K562 (cell line): ENCODE data around the gene TMEM89. TPM values are rescaled to one million over a fixed set of nuclear protein-coding genes. Genes with fewer than 3 reads are reported as not detected.

Experiments
- ATAC-seq: fragments of 200-7000 bp; cut with Tn5 transposase; 3 replicates; pipeline ENCODE4 v1.9.1; 2020; ENCODE audit warnings: moderate library complexity
- BruUV-seq: library from RNA; stranded (reverse); fragments of 400-500 nt; replicated peaks from 2 replicates; lab custom pipeline; 2021; lab: Mats Ljungman, UMichigan
- CTCF ChIA-PET: fragments of 300-600 bp; formaldehyde crosslinking; extraction: SDS; loops from one replicate; lab custom pipeline; 2021; ENCODE audit warnings: low intra/inter-chr PET ratio; lab: Yijun Ruan, JAX
- POLR2A ChIA-PET: fragments of 300-600, 350-650 bp; sonication (Branson Sonifier 250); formaldehyde crosslinking; extraction: SDS; loops from one replicate; lab custom pipeline; 2021; ENCODE audit warnings: antibody characterized with exemption, inconsistent platforms; lab: Yijun Ruan, JAX
- DNase-seq, 4 experiments: peaks; one replicate each; pipeline versions ENCODE4 v3.0.0 to v3.0.0-alpha.2; 2011 to 2018; ENCODE audit warnings: low spot score in 3 of 4, mixed read lengths in 3 of 4; ENCODE audit errors: extremely low read depth in 1 of 4
- FAIRE-seq: peaks from 2 replicates; lab custom pipeline; 2011; peaks lifted over from hg19 to GRCh38; lab: Jason Lieb, UNC
- H2AFZ ChIP-seq: 2 replicates; pipeline ENCODE4 v1.6.0; 2011; ENCODE audit warnings: low read depth, low read length, control low read depth, inconsistent platforms
- H3K27ac ChIP-seq: fragments of 200-600 bp; 3 replicates; pipeline ENCODE4 v1.8.0; 2011; ENCODE audit warnings: low read depth, mild to moderate bottlenecking, control low read depth, inconsistent platforms, low read length, moderate library complexity, mixed read lengths; ENCODE audit errors: extremely low read depth
- H3K27me3 ChIP-seq, 2 experiments: fragments of 300-600 bp in 1 of 2; 2 replicates in 1 of 2; 3 replicates in 1 of 2; pipeline versions ENCODE4 v1.6.0 to v1.8.0; 2011; ENCODE audit warnings: inconsistent platforms in 2 of 2, low read length in 2 of 2, mild to moderate bottlenecking in 1 of 2, mixed read lengths in 1 of 2, moderate library complexity in 1 of 2; ENCODE audit not compliant: control insufficient read depth in 2 of 2, insufficient read depth in 2 of 2
- H3K36me3 ChIP-seq: fragments of 300-600 bp; 3 replicates; pipeline ENCODE4 v1.8.0; 2011; ENCODE audit warnings: mild to moderate bottlenecking, low read length, inconsistent platforms; ENCODE audit not compliant: control insufficient read depth, insufficient read depth
- H3K4me1 ChIP-seq, 2 experiments: fragments of 200-600 bp in 1 of 2; replicated peaks in 1 of 2; 2 replicates in 1 of 2; 3 replicates in 1 of 2; pipeline versions ENCODE4 v1.5.1 to v1.8.0; 2011; ENCODE audit warnings: inconsistent platforms in 2 of 2, low read length in 2 of 2, mild to moderate bottlenecking in 1 of 2, mixed read lengths in 1 of 2, moderate library complexity in 1 of 2; ENCODE audit not compliant: control insufficient read depth in 2 of 2, insufficient read depth in 2 of 2
- H3K4me2 ChIP-seq: 2 replicates; pipeline ENCODE4 v1.6.1; 2011; ENCODE audit warnings: low read length, control low read depth, inconsistent platforms, mixed read lengths; ENCODE audit not compliant: insufficient read depth
- H3K4me3 ChIP-seq: fragments of 200-600 bp; sonication (generic), shearing (Covaris generic); 2 replicates; pipeline ENCODE4 v1.5.1; 2016; ENCODE audit warnings: control low read depth, inconsistent platforms
- H3K79me2 ChIP-seq: fragments of 200-600 bp; 3 replicates; pipeline ENCODE4 v1.8.0; 2011; ENCODE audit warnings: low read length, inconsistent platforms; ENCODE audit not compliant: control insufficient read depth, insufficient read depth
- H3K9ac ChIP-seq, 2 experiments: 2 replicates each; pipeline versions ENCODE4 v1.6.0 to v1.6.1; 2011; ENCODE audit warnings: low read depth in 2 of 2, low read length in 2 of 2, control low read depth in 1 of 2, inconsistent platforms in 1 of 2, mild to moderate bottlenecking in 1 of 2, mixed read lengths in 1 of 2; ENCODE audit not compliant: insufficient read depth in 1 of 2
- H3K9me1 ChIP-seq: one replicate; pipeline ENCODE4 v1.6.0; 2011; ENCODE audit warnings: inconsistent platforms, mild to moderate bottlenecking, low read length, moderate library complexity; ENCODE audit not compliant: control insufficient read depth, insufficient read depth
- H3K9me3 ChIP-seq: replicated peaks from 2 replicates; pipeline ENCODE4 v1.5.1; 2011; ENCODE audit warnings: low read depth, low read length, inconsistent platforms; ENCODE audit not compliant: control insufficient read depth, insufficient read depth
- H4K20me1 ChIP-seq: replicated peaks from 2 replicates; pipeline ENCODE4 v1.6.1; 2011; ENCODE audit warnings: low read length, inconsistent platforms, mixed read lengths; ENCODE audit not compliant: control insufficient read depth, insufficient read depth
- FOSL1 ChIP-seq: fragments of 200-800 bp; sonication (Bioruptor generic); conservative IDR thresholded peaks from 2 replicates; pipeline ENCODE4 v1.6.1; 2016; ENCODE audit warnings: missing genetic modification characterization, missing compliant biosample characterization
- FOXJ2 ChIP-seq: fragments of 200-800 bp; sonication (Bioruptor generic); IDR thresholded peaks from 2 replicates; pipeline ENCODE4 v1.6.1; 2016; ENCODE audit warnings: missing genetic modification characterization, missing compliant biosample characterization
- HIVEP1 ChIP-seq: fragments of 250-450 bp; sonication (Bioruptor Pico); IDR thresholded peaks from 2 replicates; pipeline ENCODE4 v1.4.0; 2020; ENCODE audit warnings: mild to moderate bottlenecking
- MEF2A ChIP-seq: IDR thresholded peaks from 2 replicates; pipeline ENCODE4 v1.6.1; 2011; ENCODE audit warnings: low read depth, mild to moderate bottlenecking, low read length, moderate library complexity; ENCODE audit not compliant: control insufficient read depth
- NONO ChIP-seq, 2 experiments: fragments of 200-400 bp in 1 of 2; fragments of 450-650 bp in 1 of 2; formaldehyde crosslinking in 1 of 2; IDR thresholded peaks; 2 replicates each; pipeline ENCODE4 v1.6.1; 2017; ENCODE audit warnings: low read depth in 2 of 2, mild to moderate bottlenecking in 2 of 2, moderate library complexity in 2 of 2, low read length in 1 of 2
- POLR2AphosphoS5 ChIP-seq: IDR thresholded peaks from 2 replicates; pipeline ENCODE4 v1.6.1; 2011; ENCODE audit warnings: mild to moderate bottlenecking, low read depth, low read length, moderate library complexity; ENCODE audit not compliant: control insufficient read depth, insufficient read depth
- SMAD4 ChIP-seq: fragments of 250-450 bp; sonication (Bioruptor Pico); conservative IDR thresholded peaks from 2 replicates; pipeline ENCODE4 v1.8.0; 2021; ENCODE audit warnings: inconsistent platforms, mild to moderate bottlenecking, moderate library complexity
- ZNF551 ChIP-seq: fragments of 250-450 bp; sonication (Bioruptor Pico); IDR thresholded peaks from 2 replicates; pipeline ENCODE4 v1.5.0; 2021; ENCODE audit warnings: mild to moderate bottlenecking, moderate library complexity
- WGBS: fragments of 100-300 bp; shearing (Covaris generic); methylation state at CpG from one replicate; pipeline ENCODE4 v1.1.6; 2016; ENCODE audit warnings: low coverage, mixed read lengths; ENCODE audit not compliant: insufficient coverage; ENCODE audit errors: missing lambda C conversion rate; 5-methylcytosine and 5-hydroxymethylcytosine counted together
- in situ Hi-C: fragments of 300-500 bp; cut with MboI; formaldehyde crosslinking; loops from 4 replicates; pipeline ENCODE4 v1.15.0; 2018; ENCODE audit warnings: inconsistent platforms, mixed read lengths
- intact Hi-C: fragments of 100-400 bp; cut with micrococcal nuclease; formaldehyde crosslinking; loops from 2 replicates; pipeline ENCODE4 v1.14.2; 2022
- polyA plus RNA-seq, 8 experiments: library from polyadenylated mRNA; depleted of rRNA in 4 of 8; stranded (reverse) in 5 of 8; unstranded in 3 of 8; fragments of >200 nt; fragmentation: Nextera tagmentation in 2 of 8; fragmentation: Illumina TruSeq in 1 of 8; extraction: Ambion mirVana in 2 of 8; extraction: Trizol in 1 of 8; gene quantifications; 2 replicates each; pipeline versions ENCODE4 v1.2.1 to v1.2.3, GENCODE V29; 2011 to 2014; ENCODE audit warnings: inconsistent platforms in 1 of 8, missing spikeins in 1 of 8
- total RNA-seq, 7 experiments: library from RNA; depleted of rRNA in 6 of 7; stranded (reverse); fragments of >200 nt in 6 of 7; fragmentation: Illumina TruSeq in 2 of 7; extraction: Trizol in 2 of 7; gene quantifications; 2 replicates each; pipeline versions ENCODE4 v1.2.1 to v1.2.3, GENCODE V29; 2011 to 2021; ENCODE audit warnings: low replicate concordance in 1 of 7
- TF ChIP-seq, protein P1 (sequence below): fragments of 450-650 bp; IDR thresholded peaks from 2 replicates; pipeline ENCODE4 v1.6.1; 2016; ENCODE audit warnings: antibody characterized with exemption
- TF ChIP-seq, protein P2 (sequence below): fragments of 250-450 bp; sonication (Bioruptor Pico); IDR thresholded peaks from 2 replicates; pipeline ENCODE4 v1.6.1; 2021; ENCODE audit warnings: mild to moderate bottlenecking

Gene TMEM89
- total and polyA plus RNA-seq, 9 of the 15 experiments (the other 6 are each of a cell fraction or from before 2014, with no cell fraction given) = not detected

DNA sequence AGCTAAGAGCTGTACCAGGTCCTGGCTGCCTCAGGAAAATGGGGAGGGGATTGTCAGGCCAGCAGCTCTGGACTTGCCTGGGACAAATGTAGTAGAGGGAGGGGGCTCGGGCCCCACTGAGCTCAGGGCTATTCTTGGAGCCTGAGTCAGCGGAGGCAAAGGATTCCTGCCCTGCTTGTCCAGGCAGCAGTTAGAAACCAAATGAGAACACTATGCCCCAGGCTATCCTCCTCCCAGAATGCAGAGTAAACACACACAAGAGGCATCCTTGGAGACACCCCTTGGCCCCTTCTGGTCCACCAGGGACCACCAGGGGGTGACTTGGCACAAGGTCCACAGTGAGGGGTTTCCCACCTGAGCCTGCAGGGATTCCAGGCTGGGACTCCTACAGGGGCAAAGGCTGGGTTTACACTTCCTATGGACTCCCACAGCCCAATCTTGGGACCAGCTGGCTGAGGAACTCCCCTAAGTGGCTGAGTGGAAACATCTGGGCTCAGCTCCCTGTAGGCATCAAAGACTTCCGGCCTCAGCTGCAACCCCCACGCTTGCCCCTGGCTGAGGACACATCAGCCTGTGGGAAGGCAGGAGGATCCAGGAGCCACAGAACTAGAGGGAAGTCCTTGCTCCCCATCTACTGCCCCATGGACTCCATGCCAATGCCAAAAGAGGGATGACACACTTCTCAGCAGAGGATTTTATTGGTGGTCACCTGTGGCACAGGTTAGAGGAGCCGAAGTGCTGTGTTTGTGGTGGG lies 23.1 kb downstream of the TMEM89 start:
- intact Hi-C loops (no loop called here), in situ Hi-C loops (no loop called here)
- peaks cover 59% of the 10 kb centered on the region; the same call in 2 of the 3 replicates for H3K36me3 ChIP-seq
- ATAC-seq = no peak; the same call in 2 of the 3 replicates
- 83% methylated on average over 3 of the region's 5 CpGs for WGBS
- DNase-seq = no peak
- H3K4me2 ChIP-seq = no peak overlapping the region
- H2AFZ ChIP-seq = no peak overlapping the region
- BruUV-seq = no TSS peak
- H3K9ac ChIP-seq = peak overlapping the region in 1 of 2 experiments; percentile 45; a peak in 2 of 4 replicates
- no peaks in the 10 kb centered on the region for H3K9me3 ChIP-seq
- H3K4me1 ChIP-seq = peaks cover 12 to 29% of the 10 kb centered on the region in 2 experiments; a peak in 4 of 5 replicates
- no peaks in the 10 kb centered on the region for H3K9me1 ChIP-seq
- ChIA-PET CTCF (no interaction called here), POLR2A (interaction anchor here (1.0 to 1.6 kb wide), 2 partner anchors 9 to 27 kb away, joined by 3 to 5 read pairs; no protein-coding TSS in a partner anchor)
- no peaks in the 10 kb centered on the region for H3K79me2 ChIP-seq
- no peak overlapping the region for H3K4me3 ChIP-seq
- TF ChIP-seq FOSL1 (tag) (no peak), MEF2A (peak; percentile 73)
- no peaks in the 10 kb centered on the region for H4K20me1 ChIP-seq
- FAIRE-seq = no peak
- no peak overlapping the region for H3K27ac ChIP-seq
- H3K27me3 ChIP-seq = no peaks in the 10 kb centered on the region

DNA sequence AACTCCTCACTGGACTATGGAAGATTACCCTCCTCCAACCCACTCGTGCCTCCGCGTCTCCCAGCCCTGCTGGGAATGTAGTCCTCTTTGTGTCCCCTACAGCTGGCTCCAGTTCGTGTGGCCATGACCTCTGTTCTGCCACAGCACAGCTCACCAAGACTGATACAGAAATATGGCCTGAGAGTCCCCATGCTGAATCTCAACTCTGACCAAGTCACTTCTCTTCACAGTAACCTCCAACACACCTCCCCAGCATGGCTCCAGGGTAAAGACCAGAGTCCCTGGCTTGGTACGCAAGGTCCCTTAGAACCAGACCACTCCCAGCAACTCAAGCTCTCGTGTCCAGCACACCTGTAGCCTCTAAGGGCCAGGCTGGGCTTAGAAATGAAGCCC lies 24.2 kb downstream of the TMEM89 start:
- peak overlapping the region in 1 of 2 experiments; percentile 55; a peak in 2 of 4 replicates for H3K9ac ChIP-seq
- H2AFZ ChIP-seq = no peak overlapping the region
- ATAC-seq (peak; percentile 12; the same call in 2 of the 3 replicates), DNase-seq (peak in 1 of 4 experiments; percentile 8), FAIRE-seq (no peak)
- H3K27me3 ChIP-seq = no peaks in the 10 kb centered on the region
- H3K4me2 ChIP-seq = no peak overlapping the region
- ChIA-PET POLR2A (interaction anchor here (0.6 to 1.6 kb wide), 6 partner anchors 9 to 114 kb away, joined by 3 to 5 read pairs (median 3); no protein-coding TSS in a partner anchor), CTCF (no interaction called here)
- no peaks in the 10 kb centered on the region for H3K79me2 ChIP-seq
- intact Hi-C loops (no loop called here), in situ Hi-C loops (no loop called here)
- H3K9me3 ChIP-seq = no peaks in the 10 kb centered on the region
- WGBS = 67% methylated on average over 6 of the region's 6 CpGs
- H3K27ac ChIP-seq = peak overlapping the region; percentile 35; the same call in 1 of the 3 replicates
- H3K4me1 ChIP-seq = peaks cover 12 to 35% of the 10 kb centered on the region in 2 experiments; a peak in 4 of 5 replicates
- peaks cover 49% of the 10 kb centered on the region; the same call in 2 of the 3 replicates for H3K36me3 ChIP-seq
- no TSS peak for BruUV-seq
- H4K20me1 ChIP-seq = no peaks in the 10 kb centered on the region
- H3K4me3 ChIP-seq = no peak overlapping the region
- no peaks in the 10 kb centered on the region for H3K9me1 ChIP-seq
- TF ChIP-seq POLR2AphosphoS5 = 0 out of 2 replicates have a peak, but pooled peaks have one; percentile 38
- TF ChIP-seq, protein P1, sequence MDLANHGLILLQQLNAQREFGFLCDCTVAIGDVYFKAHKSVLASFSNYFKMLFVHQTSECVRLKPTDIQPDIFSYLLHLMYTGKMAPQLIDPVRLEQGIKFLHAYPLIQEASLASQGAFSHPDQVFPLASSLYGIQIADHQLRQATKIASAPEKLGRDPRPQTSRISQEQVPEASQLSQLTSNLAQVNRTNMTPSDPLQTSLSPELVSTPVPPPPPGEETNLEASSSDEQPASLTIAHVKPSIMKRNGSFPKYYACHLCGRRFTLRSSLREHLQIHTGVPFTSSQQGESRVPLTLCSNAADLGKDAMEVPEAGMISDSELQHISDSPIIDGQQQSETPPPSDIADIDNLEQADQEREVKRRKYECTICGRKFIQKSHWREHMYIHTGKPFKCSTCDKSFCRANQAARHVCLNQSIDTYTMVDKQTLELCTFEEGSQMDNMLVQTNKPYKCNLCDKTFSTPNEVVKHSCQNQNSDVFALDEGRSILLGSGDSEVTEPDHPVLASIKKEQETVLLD = no peak
- no peak for TF ChIP-seq NONO (IDR thresholded peaks at IDR 0.05; ENCODE audit: low read depth in 2 of 2, low read length in 1 of 2)
- TF ChIP-seq FOXJ2 (tag) = no peak
- no peak for TF ChIP-seq ZNF551 (CRISPR knock-in tag)
- TF ChIP-seq, protein P2, sequence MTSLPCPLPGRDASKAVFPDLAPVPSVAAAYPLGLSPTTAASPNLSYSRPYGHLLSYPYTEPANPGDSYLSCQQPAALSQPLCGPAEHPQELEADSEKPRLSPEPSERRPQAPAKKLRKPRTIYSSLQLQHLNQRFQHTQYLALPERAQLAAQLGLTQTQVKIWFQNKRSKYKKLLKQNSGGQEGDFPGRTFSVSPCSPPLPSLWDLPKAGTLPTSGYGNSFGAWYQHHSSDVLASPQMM (CRISPR knock-in tag) = no peak
- TF ChIP-seq HIVEP1 (CRISPR knock-in tag) = no peak
- no peak for TF ChIP-seq SMAD4 (CRISPR knock-in tag)
